K562 (cell line): ENCODE results near the gene UTS2R. TPM values are rescaled to one million over a fixed set of nuclear protein-coding genes. Genes with fewer than 3 reads are reported as not detected.

ENCODE experiments used
- ATAC-seq: fragments of 200-7000 bp; cut with Tn5 transposase; 3 replicates; pipeline ENCODE4 v1.9.1; 2020; ENCODE audit warnings: moderate library complexity
- BruUV-seq: library from RNA; stranded (reverse); fragments of 400-500 nt; replicated peaks from 2 replicates; lab custom pipeline; 2021; lab: Mats Ljungman, UMichigan
- CTCF ChIA-PET: fragments of 300-600 bp; formaldehyde crosslinking; extraction: SDS; loops from one replicate; lab custom pipeline; 2021; ENCODE audit warnings: low intra/inter-chr PET ratio; lab: Yijun Ruan, JAX
- POLR2A ChIA-PET: fragments of 300-600, 350-650 bp; sonication (Branson Sonifier 250); formaldehyde crosslinking; extraction: SDS; loops from one replicate; lab custom pipeline; 2021; ENCODE audit warnings: antibody characterized with exemption, inconsistent platforms; lab: Yijun Ruan, JAX
- DNase-seq, 4 experiments: peaks; one replicate each; pipeline versions ENCODE4 v3.0.0 to v3.0.0-alpha.2; 2011 to 2018; ENCODE audit warnings: low spot score in 3 of 4, mixed read lengths in 3 of 4; ENCODE audit errors: extremely low read depth in 1 of 4
- FAIRE-seq: peaks from 2 replicates; lab custom pipeline; 2011; peaks lifted over from hg19 to GRCh38; lab: Jason Lieb, UNC
- H2AFZ ChIP-seq: 2 replicates; pipeline ENCODE4 v1.6.0; 2011; ENCODE audit warnings: low read depth, low read length, control low read depth, inconsistent platforms
- H3K27ac ChIP-seq: fragments of 200-600 bp; 3 replicates; pipeline ENCODE4 v1.8.0; 2011; ENCODE audit warnings: low read depth, mild to moderate bottlenecking, control low read depth, inconsistent platforms, low read length, moderate library complexity, mixed read lengths; ENCODE audit errors: extremely low read depth
- H3K27me3 ChIP-seq, 2 experiments: fragments of 300-600 bp in 1 of 2; 2 replicates in 1 of 2; 3 replicates in 1 of 2; pipeline versions ENCODE4 v1.6.0 to v1.8.0; 2011; ENCODE audit warnings: inconsistent platforms in 2 of 2, low read length in 2 of 2, mild to moderate bottlenecking in 1 of 2, mixed read lengths in 1 of 2, moderate library complexity in 1 of 2; ENCODE audit not compliant: control insufficient read depth in 2 of 2, insufficient read depth in 2 of 2
- H3K36me3 ChIP-seq: fragments of 300-600 bp; 3 replicates; pipeline ENCODE4 v1.8.0; 2011; ENCODE audit warnings: mild to moderate bottlenecking, low read length, inconsistent platforms; ENCODE audit not compliant: control insufficient read depth, insufficient read depth
- H3K4me1 ChIP-seq, 2 experiments: fragments of 200-600 bp in 1 of 2; replicated peaks in 1 of 2; 2 replicates in 1 of 2; 3 replicates in 1 of 2; pipeline versions ENCODE4 v1.5.1 to v1.8.0; 2011; ENCODE audit warnings: inconsistent platforms in 2 of 2, low read length in 2 of 2, mild to moderate bottlenecking in 1 of 2, mixed read lengths in 1 of 2, moderate library complexity in 1 of 2; ENCODE audit not compliant: control insufficient read depth in 2 of 2, insufficient read depth in 2 of 2
- H3K4me2 ChIP-seq: 2 replicates; pipeline ENCODE4 v1.6.1; 2011; ENCODE audit warnings: low read length, control low read depth, inconsistent platforms, mixed read lengths; ENCODE audit not compliant: insufficient read depth
- H3K4me3 ChIP-seq: fragments of 200-600 bp; sonication (generic), shearing (Covaris generic); 2 replicates; pipeline ENCODE4 v1.5.1; 2016; ENCODE audit warnings: control low read depth, inconsistent platforms
- H3K79me2 ChIP-seq: fragments of 200-600 bp; 3 replicates; pipeline ENCODE4 v1.8.0; 2011; ENCODE audit warnings: low read length, inconsistent platforms; ENCODE audit not compliant: control insufficient read depth, insufficient read depth
- H3K9ac ChIP-seq, 2 experiments: 2 replicates each; pipeline versions ENCODE4 v1.6.0 to v1.6.1; 2011; ENCODE audit warnings: low read depth in 2 of 2, low read length in 2 of 2, control low read depth in 1 of 2, inconsistent platforms in 1 of 2, mild to moderate bottlenecking in 1 of 2, mixed read lengths in 1 of 2; ENCODE audit not compliant: insufficient read depth in 1 of 2
- H3K9me1 ChIP-seq: one replicate; pipeline ENCODE4 v1.6.0; 2011; ENCODE audit warnings: inconsistent platforms, mild to moderate bottlenecking, low read length, moderate library complexity; ENCODE audit not compliant: control insufficient read depth, insufficient read depth
- H3K9me3 ChIP-seq: replicated peaks from 2 replicates; pipeline ENCODE4 v1.5.1; 2011; ENCODE audit warnings: low read depth, low read length, inconsistent platforms; ENCODE audit not compliant: control insufficient read depth, insufficient read depth
- H4K20me1 ChIP-seq: replicated peaks from 2 replicates; pipeline ENCODE4 v1.6.1; 2011; ENCODE audit warnings: low read length, inconsistent platforms, mixed read lengths; ENCODE audit not compliant: control insufficient read depth, insufficient read depth
- BHLHE40 ChIP-seq: IDR thresholded peaks from 2 replicates; pipeline ENCODE4 v1.6.1; 2011; ENCODE audit warnings: low read length, improper control_type of control experiment
- HDGF ChIP-seq: fragments of 450-650 bp; IDR thresholded peaks from 2 replicates; pipeline ENCODE4 v1.6.1; 2016
- HOXB6 ChIP-seq: fragments of 250-450 bp; sonication (Bioruptor Pico); IDR thresholded peaks from 2 replicates; pipeline ENCODE4 v1.5.1; 2022; ENCODE audit warnings: mild to moderate bottlenecking, borderline replicate concordance
- KLF10 ChIP-seq: fragments of 250-450 bp; sonication (Bioruptor Pico); IDR thresholded peaks from 2 replicates; pipeline ENCODE4 v1.6.1; 2021; ENCODE audit warnings: matching md5 sums
- L3MBTL2 ChIP-seq: fragments of 450-650 bp; IDR thresholded peaks from 2 replicates; pipeline ENCODE4 v1.6.1; 2016; ENCODE audit warnings: mild to moderate bottlenecking, moderate library complexity
- NBN ChIP-seq: fragments of 450-650 bp; IDR thresholded peaks from 2 replicates; pipeline ENCODE4 v1.6.1; 2016; ENCODE audit warnings: low read depth, mild to moderate bottlenecking
- NCOA6 ChIP-seq: fragments of 450-650 bp; IDR thresholded peaks from 2 replicates; pipeline ENCODE4 v1.6.1; 2017; ENCODE audit warnings: mild to moderate bottlenecking
- NR4A1 ChIP-seq, 2 experiments: fragments of 250-450 bp in 1 of 2; fragments of 450-650 bp in 1 of 2; sonication (Bioruptor Pico) in 1 of 2; IDR thresholded peaks; 2 replicates each; pipeline versions ENCODE4 v1.4.0 to v1.6.1; 2016 to 2020; ENCODE audit warnings: mild to moderate bottlenecking in 2 of 2, missing compliant biosample characterization in 1 of 2, missing genetic modification characterization in 1 of 2, moderate library complexity in 1 of 2
- ZNF23 ChIP-seq: fragments of 250-450 bp; sonication (Bioruptor Pico); IDR thresholded peaks from 2 replicates; pipeline ENCODE4 v1.4.0; 2020; ENCODE audit warnings: mild to moderate bottlenecking
- ZNF589 ChIP-seq: fragments of 200-800 bp; sonication (Bioruptor generic); IDR thresholded peaks from 2 replicates; pipeline ENCODE4 v1.6.1; 2016; ENCODE audit warnings: low read depth, missing genetic modification characterization, missing compliant biosample characterization
- ZNF764 ChIP-seq: fragments of 250-450 bp; sonication (Bioruptor Pico); IDR thresholded peaks from 2 replicates; pipeline ENCODE4 v1.4.0; 2020; ENCODE audit warnings: low read depth, mild to moderate bottlenecking, moderate library complexity
- WGBS: fragments of 100-300 bp; shearing (Covaris generic); methylation state at CpG from one replicate; pipeline ENCODE4 v1.1.6; 2016; ENCODE audit warnings: low coverage, mixed read lengths; ENCODE audit not compliant: insufficient coverage; ENCODE audit errors: missing lambda C conversion rate; 5-methylcytosine and 5-hydroxymethylcytosine counted together
- in situ Hi-C: fragments of 300-500 bp; cut with MboI; formaldehyde crosslinking; loops from 4 replicates; pipeline ENCODE4 v1.15.0; 2018; ENCODE audit warnings: inconsistent platforms, mixed read lengths
- intact Hi-C: fragments of 100-400 bp; cut with micrococcal nuclease; formaldehyde crosslinking; loops from 2 replicates; pipeline ENCODE4 v1.14.2; 2022
- polyA plus RNA-seq, 8 experiments: library from polyadenylated mRNA; depleted of rRNA in 4 of 8; stranded (reverse) in 5 of 8; unstranded in 3 of 8; fragments of >200 nt; fragmentation: Nextera tagmentation in 2 of 8; fragmentation: Illumina TruSeq in 1 of 8; extraction: Ambion mirVana in 2 of 8; extraction: Trizol in 1 of 8; gene quantifications; 2 replicates each; pipeline versions ENCODE4 v1.2.1 to v1.2.3, GENCODE V29; 2011 to 2014; ENCODE audit warnings: inconsistent platforms in 1 of 8, missing spikeins in 1 of 8
- total RNA-seq, 7 experiments: library from RNA; depleted of rRNA in 6 of 7; stranded (reverse); fragments of >200 nt in 6 of 7; fragmentation: Illumina TruSeq in 2 of 7; extraction: Trizol in 2 of 7; gene quantifications; 2 replicates each; pipeline versions ENCODE4 v1.2.1 to v1.2.3, GENCODE V29; 2011 to 2021; ENCODE audit warnings: low replicate concordance in 1 of 7

The UTS2R gene
- total and polyA plus RNA-seq, 9 of the 15 experiments (the other 6 are each of a cell fraction or from before 2014, with no cell fraction given) = 0.22 TPM; not detected in 8

GRCh38 chr17:82415336-82415735 is 43.8 kb downstream of the UTS2R start:
- in situ Hi-C loops = no loop called here
- Histone ChIP-seq H3K27me3 (no peaks in the 10 kb centered on the region), H3K4me3 (no peak overlapping the region), H2AFZ (no peak overlapping the region), H3K9me3 (no peaks in the 10 kb centered on the region), H3K27ac (no peak overlapping the region), H3K9me1 (peaks cover under 1% of the 10 kb centered on the region), H3K79me2 (peaks cover 28% of the 10 kb centered on the region), H3K36me3 (peaks cover 16% of the 10 kb centered on the region; the same call in 2 of the 3 replicates), H4K20me1 (peaks cover 15% of the 10 kb centered on the region), H3K4me2 (no peak overlapping the region), H3K9ac (no peak overlapping the region), H3K4me1 (peaks cover 8 to 33% of the 10 kb centered on the region in 2 experiments)
- CTCF ChIA-PET = interaction anchor here (0.6 kb wide), 1 partner anchor 65 kb away, joined by 4 read pairs; no protein-coding TSS in a partner anchor
- BruUV-seq = TSS peak; percentile 31
- TF ChIP-seq BHLHE40 = no peak
- no peak for TF ChIP-seq HDGF
- no peak for TF ChIP-seq KLF10 (CRISPR knock-in tag)
- no peak for TF ChIP-seq ZNF764 (CRISPR knock-in tag)
- TF ChIP-seq NCOA6 = no peak
- no peak for TF ChIP-seq L3MBTL2
- no peak for TF ChIP-seq ZNF589 (CRISPR knock-in tag)
- no peak for TF ChIP-seq ZNF23
- no peak for TF ChIP-seq NR4A1 (CRISPR knock-in tag; IDR thresholded peaks at IDR 0.05)
- TF ChIP-seq NR4A1 (tag; IDR thresholded peaks at IDR 0.05) = no peak
- no peak for TF ChIP-seq HOXB6
- no peak for TF ChIP-seq NBN
- WGBS = 81% methylated on average over 11 of the region's 26 CpGs
- ATAC-seq = no peak
- intact Hi-C loops = loop anchor here (2.0 to 10.0 kb wide), 2 partner anchors 139 to 177 kb away; no protein-coding TSS in a partner anchor
- DNase-seq = no peak
- POLR2A ChIA-PET = interaction anchor here (0.6 to 1.6 kb wide), 3 partner anchors 9 to 65 kb away, joined by 3 to 4 read pairs (median 3); no protein-coding TSS in a partner anchor
- no peak for FAIRE-seq
